NCI-H526 (cell line): ENCODE results near the gene AZI2.

Source experiments
- DNase-seq, 2 experiments: peaks; one replicate each; lab custom pipeline; 2025; lab: John Stamatoyannopoulos, UW

The AZI2 gene

DNA sequence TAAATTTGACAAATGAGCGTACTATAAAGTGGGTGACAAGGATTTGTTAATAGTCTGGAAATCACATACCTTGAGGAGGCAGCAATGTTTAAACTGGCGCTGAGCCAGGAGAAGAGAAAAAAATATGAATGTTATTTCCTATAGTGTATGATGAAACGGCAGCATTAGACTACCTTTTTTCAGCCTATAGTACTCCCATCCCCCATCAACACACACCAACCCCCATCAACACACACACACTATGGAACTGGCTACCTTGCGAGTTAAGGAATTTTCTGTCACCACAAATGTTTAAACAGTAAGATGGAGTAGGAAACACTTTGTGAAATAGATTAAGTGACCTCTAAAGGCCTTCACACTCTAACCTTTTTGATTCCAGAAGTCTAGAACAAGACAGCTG is 46.9 kb downstream of the AZI2 start:
- DNase-seq, result no peak

DNA sequence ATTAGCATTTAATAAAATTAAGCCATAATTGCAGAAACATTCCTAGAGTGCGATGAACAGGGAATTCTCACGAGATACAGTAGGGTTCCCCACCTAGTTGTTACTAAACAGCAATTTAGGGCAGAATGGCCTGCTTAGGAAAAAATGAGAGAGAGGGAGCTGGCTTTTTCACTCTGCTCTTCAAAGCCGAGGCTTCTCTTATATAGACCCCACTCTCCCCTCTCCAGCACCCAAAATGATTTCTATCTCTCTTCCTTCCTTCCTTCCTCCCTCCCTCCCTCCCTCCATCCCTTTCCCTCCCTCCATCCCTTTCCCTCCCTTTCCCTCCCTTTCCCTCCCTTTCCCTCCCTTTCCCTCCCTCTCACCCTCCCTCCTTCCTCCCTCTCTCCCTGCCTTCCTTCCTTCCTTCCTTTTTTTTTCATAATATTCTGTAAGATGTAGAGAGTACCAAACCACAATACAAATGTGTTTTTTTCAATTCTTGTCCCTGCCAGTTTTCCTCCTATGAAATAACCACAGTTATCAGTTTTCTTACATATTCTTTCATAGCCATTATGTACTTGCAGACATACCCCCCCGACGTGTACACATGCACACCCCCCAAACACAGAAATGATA is 48.2 kb downstream of the AZI2 start:
- DNase-seq, result no peak

DNA sequence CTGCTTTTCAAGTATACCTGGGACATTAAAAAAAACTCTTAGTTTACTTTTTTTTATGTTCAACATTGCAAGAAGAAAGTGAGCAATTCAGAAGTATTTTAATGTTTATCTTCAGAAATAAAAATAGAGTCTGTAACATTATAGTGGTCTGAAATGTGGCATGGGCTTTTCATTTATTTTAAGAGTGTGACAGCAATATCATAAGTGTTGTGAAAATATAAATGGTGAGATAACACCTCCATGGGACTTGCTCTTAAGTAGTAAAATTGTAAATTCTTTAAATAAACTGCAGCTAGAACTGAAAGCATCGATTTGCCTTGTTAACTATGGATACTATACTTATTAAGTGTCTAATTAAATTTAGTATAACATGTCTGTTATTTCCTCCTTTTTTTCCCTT is 48.9 kb downstream of the AZI2 start:
- DNase-seq, result no peak

DNA sequence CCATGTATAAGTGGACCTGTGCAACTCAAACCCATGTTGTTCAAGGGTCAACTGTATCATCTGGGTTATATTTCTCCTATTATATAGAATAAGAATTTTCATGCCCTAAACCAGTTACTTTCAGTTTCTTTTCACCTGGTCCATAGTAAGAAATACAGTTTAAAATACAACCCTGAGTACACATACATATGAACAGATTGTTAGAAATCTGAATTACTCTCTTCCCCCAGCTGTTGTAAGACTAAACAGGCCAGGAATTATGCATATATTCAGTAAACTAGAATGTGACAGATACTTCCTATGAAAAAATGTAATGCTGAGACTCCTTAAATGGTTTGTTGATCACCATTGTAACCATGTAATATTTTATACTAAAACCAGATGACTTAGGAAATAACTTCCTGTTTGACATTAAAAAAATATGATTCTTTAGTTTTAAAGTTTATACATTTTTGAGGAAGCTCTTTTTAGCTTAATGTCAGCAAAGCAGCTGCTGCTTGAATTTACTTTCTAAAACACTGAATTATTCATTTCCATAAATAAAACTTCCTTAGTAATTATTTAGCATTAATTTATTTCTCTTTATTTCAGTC is 52.6 kb downstream of the AZI2 start:
- DNase-seq, result no peak

DNA sequence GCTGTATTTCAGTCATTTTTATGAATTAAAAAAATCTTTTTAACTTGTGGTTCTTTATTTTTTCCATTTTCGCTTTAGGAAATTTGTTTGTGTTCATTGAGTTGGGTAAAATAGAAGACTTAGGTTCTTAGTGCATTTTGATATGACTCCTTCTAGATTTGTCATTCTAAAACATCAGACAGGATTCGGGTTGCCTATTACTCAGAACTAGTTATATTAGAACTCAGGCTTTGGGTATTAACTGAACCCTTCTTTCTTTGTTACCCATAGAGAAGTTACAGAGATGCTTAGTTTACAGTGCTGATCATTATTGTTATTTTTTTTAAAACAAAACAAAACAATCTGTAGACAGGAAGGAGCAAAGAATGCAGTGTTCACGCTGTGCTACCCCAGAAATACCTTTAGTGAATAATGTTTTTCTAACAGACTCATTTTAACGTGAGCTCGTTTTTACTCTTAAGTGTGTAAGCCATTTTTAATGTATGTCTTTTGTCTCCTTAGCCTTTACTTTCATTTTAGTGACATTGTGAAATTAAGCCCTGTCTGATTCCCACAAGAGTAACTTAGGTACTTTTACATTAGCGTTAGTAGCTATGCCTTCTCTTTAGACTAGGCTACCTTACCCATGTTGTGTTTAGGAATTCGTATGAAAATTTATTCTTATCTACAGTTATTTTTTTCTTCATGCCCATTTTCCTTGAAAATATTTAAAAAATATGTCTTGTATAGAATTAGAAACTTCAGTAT is 53.8 kb downstream of the AZI2 start:
- DNase-seq, result no peak

DNA sequence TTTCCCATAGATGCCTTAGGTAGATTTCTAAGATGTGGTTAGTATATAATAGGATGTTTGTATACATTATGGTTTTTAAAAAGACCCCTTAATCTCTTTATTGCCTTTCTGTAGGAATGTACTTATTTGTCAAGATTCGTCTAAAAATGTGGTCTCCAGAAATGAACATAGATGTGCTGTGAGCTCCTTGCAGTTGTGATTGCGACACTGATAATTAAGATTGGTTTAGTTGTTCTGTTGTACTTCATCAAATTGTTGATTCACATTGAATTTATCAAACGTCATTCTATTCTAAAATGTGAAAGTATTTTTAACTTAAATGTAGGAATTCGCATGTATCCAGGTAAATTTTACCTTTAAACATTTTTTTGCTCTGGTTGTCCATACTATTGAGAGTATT is 56.0 kb downstream of the AZI2 start:
- DNase-seq, result no peak

DNA sequence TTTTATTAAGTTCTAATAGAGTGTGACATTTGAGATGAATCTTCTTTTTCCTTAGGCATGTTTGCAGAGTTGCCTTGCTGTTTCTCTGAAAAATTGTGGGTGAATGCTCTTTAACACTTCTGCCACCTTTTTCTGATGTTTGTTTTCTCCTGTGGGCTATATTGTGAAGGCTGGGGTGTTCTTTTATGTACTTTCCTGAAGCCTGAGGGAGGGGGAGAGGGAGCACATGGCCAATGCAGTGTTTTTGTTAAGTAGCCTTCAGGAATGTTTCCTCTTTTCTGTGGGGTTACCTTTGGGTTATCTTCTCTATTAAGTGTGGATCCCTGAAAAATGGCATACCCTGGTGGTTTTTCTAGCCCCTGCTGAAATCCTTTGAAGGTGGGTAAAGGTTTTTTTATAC is 57.0 kb downstream of the AZI2 start:
- no peak for DNase-seq

DNA sequence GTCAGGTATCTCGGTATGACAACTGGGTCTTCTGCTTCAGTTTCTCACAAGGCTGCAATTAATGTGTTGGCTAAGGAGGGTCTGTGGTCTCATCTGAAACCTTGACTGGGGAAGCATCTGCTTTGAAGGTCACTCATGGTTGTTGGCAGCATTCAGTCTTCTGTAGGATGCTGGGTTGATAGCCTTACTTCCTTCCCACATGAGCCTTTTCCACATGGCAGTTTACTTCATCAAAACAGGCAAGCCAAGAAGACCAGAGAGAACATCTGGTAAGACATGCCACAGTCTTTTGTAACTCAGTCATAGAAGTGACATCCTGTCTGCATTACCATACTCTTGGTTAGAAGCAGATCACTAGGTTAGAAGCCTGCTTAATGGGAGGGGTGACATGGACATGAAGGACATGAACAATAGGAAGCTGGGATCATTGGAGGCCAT is 57.7 kb downstream of the AZI2 start:
- no peak for DNase-seq

DNA sequence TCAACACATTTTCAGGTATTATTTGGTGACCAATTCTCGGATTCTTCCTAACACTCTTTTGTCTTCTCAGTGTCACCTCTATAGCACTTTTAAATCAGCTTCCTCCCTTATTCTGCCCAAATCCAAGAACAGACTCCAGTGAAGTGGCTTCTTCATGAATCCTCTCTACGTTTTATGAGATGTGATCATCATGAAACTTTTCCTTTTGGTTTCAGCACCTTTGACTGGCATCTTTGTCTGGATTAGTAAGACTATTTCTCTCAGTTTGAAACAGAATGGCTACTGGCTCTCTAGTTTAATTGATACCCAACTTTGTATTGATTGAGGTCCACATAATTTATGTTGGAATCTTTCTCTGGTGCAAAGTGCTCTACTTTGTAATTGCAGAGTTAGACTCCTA is 61.6 kb downstream of the AZI2 start:
- DNase-seq, result no peak

DNA sequence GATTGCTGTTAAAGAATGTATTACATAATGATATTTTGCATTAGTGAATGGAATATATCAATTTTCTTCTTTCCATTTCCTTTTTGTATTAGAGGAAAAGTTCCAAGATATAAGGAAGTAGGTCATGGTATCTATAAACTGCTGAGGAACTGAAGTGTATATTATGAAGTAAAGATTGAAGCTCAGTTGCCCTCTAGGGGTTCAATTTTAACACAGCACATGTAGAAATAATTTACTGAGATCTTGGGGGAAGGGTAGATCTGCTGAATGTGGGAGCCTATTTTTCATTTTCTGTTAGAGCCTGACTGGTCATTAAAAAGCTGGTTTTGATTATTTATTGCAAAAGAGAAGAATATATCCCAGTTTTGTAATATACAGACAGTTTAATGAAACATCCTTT is 62.0 kb downstream of the AZI2 start:
- DNase-seq, result peak in 1 of 2 experiments; percentile 60

DNA sequence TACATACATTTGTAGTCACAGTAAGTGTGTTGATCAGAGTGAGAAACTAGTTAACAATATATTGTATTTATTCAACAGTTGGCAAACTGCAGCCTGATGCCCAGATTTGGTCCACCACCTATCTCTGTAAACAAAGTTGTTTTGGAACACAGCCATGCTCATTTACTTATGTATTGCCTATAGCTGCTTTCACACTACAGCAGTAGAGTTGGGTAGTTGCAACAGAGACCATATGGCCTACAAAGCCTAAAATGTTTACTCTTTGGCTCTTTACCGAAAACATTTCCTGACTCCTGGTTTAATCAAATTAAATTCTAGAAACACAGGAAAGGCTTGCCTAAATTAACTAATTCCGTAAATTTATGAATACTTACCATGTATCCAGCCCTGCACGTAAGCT is 67.8 kb downstream of the AZI2 start:
- no peak for DNase-seq

DNA sequence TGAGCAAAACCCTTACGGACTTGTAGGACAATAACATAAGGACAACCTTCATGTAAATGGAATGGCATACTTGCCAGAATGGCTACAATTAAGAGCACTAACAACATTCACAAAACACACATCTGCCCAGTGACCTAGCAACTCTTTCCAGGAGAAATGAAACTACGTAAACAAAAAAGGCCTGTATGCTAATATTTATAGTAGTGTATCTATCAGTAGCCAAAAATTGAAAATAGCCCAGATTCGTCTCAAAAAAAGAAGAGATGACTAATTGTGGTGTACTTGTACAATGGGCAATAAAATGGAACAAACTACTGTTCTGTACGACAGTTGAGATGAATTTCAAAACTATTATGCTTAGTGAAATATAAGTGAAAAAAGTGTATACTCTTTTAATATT is 68.9 kb downstream of the AZI2 start:
- no peak for DNase-seq

DNA sequence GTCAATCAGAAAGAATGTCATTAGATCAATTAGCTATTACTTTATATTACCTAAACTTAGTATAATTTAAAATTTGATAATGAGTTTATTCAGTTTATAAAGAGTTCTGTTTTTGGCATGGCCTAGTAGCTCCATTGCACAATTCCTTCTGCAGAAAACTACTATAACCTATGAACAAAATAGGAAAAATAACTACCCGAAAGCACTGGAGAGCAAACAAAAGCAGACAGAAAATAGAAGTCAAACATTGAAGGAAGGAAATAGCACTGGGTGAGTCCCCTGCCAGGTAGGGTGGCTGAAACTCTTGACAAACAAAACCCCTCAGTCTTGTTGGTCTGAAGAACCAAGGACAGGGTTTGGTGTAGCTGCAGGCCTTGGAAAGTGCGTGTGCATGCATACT is 69.7 kb downstream of the AZI2 start:
- no peak for DNase-seq

DNA sequence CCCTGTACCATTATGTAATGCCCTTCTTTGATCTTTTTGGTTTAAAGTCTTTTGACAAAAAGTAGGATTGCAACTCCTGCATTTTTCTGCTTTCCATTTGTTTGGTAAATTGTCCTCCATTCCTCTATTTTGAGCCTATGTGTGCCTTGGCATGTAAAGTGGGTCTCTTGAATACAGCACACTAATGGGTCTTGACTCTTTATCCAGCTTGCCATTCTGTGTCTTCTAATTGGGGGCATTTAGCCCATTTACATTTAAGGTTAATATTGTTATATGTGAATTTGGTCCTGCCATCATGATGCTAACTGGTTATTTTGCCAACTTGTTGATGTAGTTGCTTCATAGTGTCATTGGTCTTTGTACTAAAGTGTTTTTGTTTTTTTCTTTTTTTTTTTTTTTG is 74.8 kb downstream of the AZI2 start:
- DNase-seq, result no peak
